ENCODE data around the gene COL4A4. TPM values are rescaled to one million over a fixed set of nuclear protein-coding genes. Genes with fewer than 3 reads are reported as not detected.

The COL4A4 gene
- total RNA-seq, 1 donor from 2014 or later = not detected

- intact Hi-C loops (cut with micrococcal nuclease) = no loop called here
- H3K4me1 Mint-ChIP-seq (ENCODE audit: low read depth) = no peaks in the 10 kb centered on the region
- no peaks in the 10 kb centered on the region for H3K36me3 Mint-ChIP-seq (ENCODE audit: low read depth)
- no peaks in the 10 kb centered on the region for H3K9me3 Mint-ChIP-seq
- no peak for DNase-seq (ENCODE audit: low spot score)
- H3K27me3 Mint-ChIP-seq (ENCODE audit: low read depth) = peaks cover 2% of the 10 kb centered on the region
- no peak overlapping the region for H3K27ac Mint-ChIP-seq
- H3K4me3 Mint-ChIP-seq (ENCODE audit: low read depth) = no peak overlapping the region
Observed at GRCh38 chr2:227030789-227031188, 133.2 kb downstream of the COL4A4 start.

- no peak for DNase-seq (ENCODE audit: low spot score)
- intact Hi-C loops (cut with micrococcal nuclease) = no loop called here
- Mint-ChIP-seq H3K4me3 (ENCODE audit: low read depth) (no peak overlapping the region), H3K36me3 (ENCODE audit: low read depth) (no peaks in the 10 kb centered on the region), H3K27me3 (ENCODE audit: low read depth) (no peaks in the 10 kb centered on the region), H3K4me1 (ENCODE audit: low read depth) (peaks cover 2% of the 10 kb centered on the region), H3K27ac (no peak overlapping the region), H3K9me3 (no peaks in the 10 kb centered on the region)
Observed at GRCh38 chr2:227029426-227030105, 134.4 kb downstream of the COL4A4 start.

GRCh38 chr2:227025510-227025909 is 138.5 kb downstream of the COL4A4 start:
- H3K4me1 Mint-ChIP-seq (ENCODE audit: low read depth) = peaks cover 2% of the 10 kb centered on the region
- no peaks in the 10 kb centered on the region for H3K27me3 Mint-ChIP-seq (ENCODE audit: low read depth)
- no peak overlapping the region for H3K27ac Mint-ChIP-seq
- DNase-seq (ENCODE audit: low spot score) = no peak
- no peaks in the 10 kb centered on the region for H3K36me3 Mint-ChIP-seq (ENCODE audit: low read depth)
- intact Hi-C loops (cut with micrococcal nuclease) = no loop called here
- H3K9me3 Mint-ChIP-seq = no peaks in the 10 kb centered on the region
- no peak overlapping the region for H3K4me3 Mint-ChIP-seq (ENCODE audit: low read depth)

- Mint-ChIP-seq H3K27me3 (ENCODE audit: low read depth) (no peaks in the 10 kb centered on the region), H3K9me3 (no peaks in the 10 kb centered on the region), H3K4me3 (ENCODE audit: low read depth) (no peak overlapping the region), H3K4me1 (ENCODE audit: low read depth) (peaks cover 2% of the 10 kb centered on the region), H3K27ac (no peak overlapping the region), H3K36me3 (ENCODE audit: low read depth) (no peaks in the 10 kb centered on the region)
- DNase-seq (ENCODE audit: low spot score) = no peak
- intact Hi-C loops (cut with micrococcal nuclease) = no loop called here
Observed at GRCh38 chr2:227022608-227023007, 141.4 kb downstream of the COL4A4 start.

- Mint-ChIP-seq H3K4me1 (ENCODE audit: low read depth) (peaks cover under 1% of the 10 kb centered on the region), H3K36me3 (ENCODE audit: low read depth) (no peaks in the 10 kb centered on the region)
- intact Hi-C loops (cut with micrococcal nuclease) = no loop called here
Observed at GRCh38 chr2:227020416-227020815, 143.6 kb downstream of the COL4A4 start.

GRCh38 chr2:227016894-227017293 is 147.1 kb downstream of the COL4A4 start:
- intact Hi-C loops (cut with micrococcal nuclease) = no loop called here
- Mint-ChIP-seq H3K36me3 (ENCODE audit: low read depth) (no peaks in the 10 kb centered on the region), H3K4me1 (ENCODE audit: low read depth) (no peaks in the 10 kb centered on the region), H3K27me3 (ENCODE audit: low read depth) (no peaks in the 10 kb centered on the region), H3K4me3 (ENCODE audit: low read depth) (no peak overlapping the region), H3K9me3 (no peaks in the 10 kb centered on the region), H3K27ac (no peak overlapping the region)
- DNase-seq (ENCODE audit: low spot score) = no peak

More at GRCh38 chr2:227020416-227020815, 143.6 kb downstream of the COL4A4 start:
- H3K9me3 Mint-ChIP-seq = no peaks in the 10 kb centered on the region
- no peaks in the 10 kb centered on the region for H3K27me3 Mint-ChIP-seq (ENCODE audit: low read depth)
- H3K27ac Mint-ChIP-seq = no peak overlapping the region
- no peak for DNase-seq (ENCODE audit: low spot score)
- H3K4me3 Mint-ChIP-seq (ENCODE audit: low read depth) = no peak overlapping the region

- no peak overlapping the region for H3K4me3 Mint-ChIP-seq (ENCODE audit: low read depth)
- H3K36me3 Mint-ChIP-seq (ENCODE audit: low read depth) = no peaks in the 10 kb centered on the region
- no peaks in the 10 kb centered on the region for H3K27me3 Mint-ChIP-seq (ENCODE audit: low read depth)
- no peak overlapping the region for H3K27ac Mint-ChIP-seq
- no peaks in the 10 kb centered on the region for H3K9me3 Mint-ChIP-seq
- DNase-seq (ENCODE audit: low spot score) = no peak
- no peaks in the 10 kb centered on the region for H3K4me1 Mint-ChIP-seq (ENCODE audit: low read depth)
- intact Hi-C loops (cut with micrococcal nuclease) = no loop called here
Observed at GRCh38 chr2:227013881-227014280, 150.1 kb downstream of the COL4A4 start.

GRCh38 chr2:227013330-227013729 is 150.7 kb downstream of the COL4A4 start:
- H3K36me3 Mint-ChIP-seq (ENCODE audit: low read depth) = no peaks in the 10 kb centered on the region
- H3K4me3 Mint-ChIP-seq (ENCODE audit: low read depth) = no peak overlapping the region
- no peak overlapping the region for H3K27ac Mint-ChIP-seq
- H3K27me3 Mint-ChIP-seq (ENCODE audit: low read depth) = no peaks in the 10 kb centered on the region
- DNase-seq (ENCODE audit: low spot score) = no peak
- no peaks in the 10 kb centered on the region for H3K4me1 Mint-ChIP-seq (ENCODE audit: low read depth)
- intact Hi-C loops (cut with micrococcal nuclease) = no loop called here
- no peaks in the 10 kb centered on the region for H3K9me3 Mint-ChIP-seq

- Mint-ChIP-seq H3K27me3 (ENCODE audit: low read depth) (no peaks in the 10 kb centered on the region), H3K4me1 (ENCODE audit: low read depth) (no peaks in the 10 kb centered on the region), H3K4me3 (ENCODE audit: low read depth) (no peak overlapping the region), H3K9me3 (no peaks in the 10 kb centered on the region), H3K27ac (no peak overlapping the region), H3K36me3 (ENCODE audit: low read depth) (no peaks in the 10 kb centered on the region)
- no peak for DNase-seq (ENCODE audit: low spot score)
- intact Hi-C loops (cut with micrococcal nuclease) = no loop called here
Observed at GRCh38 chr2:227010433-227010832, 153.6 kb downstream of the COL4A4 start.

GRCh38 chr2:227007940-227008339 is 156.1 kb downstream of the COL4A4 start:
- H3K4me3 Mint-ChIP-seq (ENCODE audit: low read depth) = no peak overlapping the region
- no peak for DNase-seq (ENCODE audit: low spot score)
- intact Hi-C loops (cut with micrococcal nuclease) = no loop called here
- H3K36me3 Mint-ChIP-seq (ENCODE audit: low read depth) = no peaks in the 10 kb centered on the region
- H3K27ac Mint-ChIP-seq = no peak overlapping the region
- H3K9me3 Mint-ChIP-seq = no peaks in the 10 kb centered on the region
- H3K27me3 Mint-ChIP-seq (ENCODE audit: low read depth) = peaks cover 2% of the 10 kb centered on the region
- no peaks in the 10 kb centered on the region for H3K4me1 Mint-ChIP-seq (ENCODE audit: low read depth)

GRCh38 chr2:227007148-227007547 is 156.9 kb downstream of the COL4A4 start:
- Mint-ChIP-seq H3K4me1 (ENCODE audit: low read depth) (no peaks in the 10 kb centered on the region), H3K4me3 (ENCODE audit: low read depth) (no peak overlapping the region), H3K27ac (no peak overlapping the region), H3K36me3 (ENCODE audit: low read depth) (no peaks in the 10 kb centered on the region), H3K9me3 (no peaks in the 10 kb centered on the region), H3K27me3 (ENCODE audit: low read depth) (peaks cover 2% of the 10 kb centered on the region)
- intact Hi-C loops (cut with micrococcal nuclease) = no loop called here
- no peak for DNase-seq (ENCODE audit: low spot score)

- intact Hi-C loops (cut with micrococcal nuclease) = no loop called here
- no peak for DNase-seq (ENCODE audit: low spot score)
Observed at GRCh38 chr2:227006189-227006897, 157.7 kb downstream of the COL4A4 start.

GRCh38 chr2:227004482-227004881 is 159.5 kb downstream of the COL4A4 start:
- H3K27me3 Mint-ChIP-seq (ENCODE audit: low read depth) = peaks cover 2% of the 10 kb centered on the region
- H3K36me3 Mint-ChIP-seq (ENCODE audit: low read depth) = peaks cover 12% of the 10 kb centered on the region
- H3K27ac Mint-ChIP-seq = no peak overlapping the region
- intact Hi-C loops (cut with micrococcal nuclease) = no loop called here
- no peaks in the 10 kb centered on the region for H3K9me3 Mint-ChIP-seq
- H3K4me3 Mint-ChIP-seq (ENCODE audit: low read depth) = no peak overlapping the region
- H3K4me1 Mint-ChIP-seq (ENCODE audit: low read depth) = no peaks in the 10 kb centered on the region
- DNase-seq (ENCODE audit: low spot score) = no peak

More at GRCh38 chr2:227006189-227006897, 157.7 kb downstream of the COL4A4 start:
- H3K36me3 Mint-ChIP-seq (ENCODE audit: low read depth) = no peaks in the 10 kb centered on the region
- peaks cover 2% of the 10 kb centered on the region for H3K27me3 Mint-ChIP-seq (ENCODE audit: low read depth)
- no peak overlapping the region for H3K4me3 Mint-ChIP-seq (ENCODE audit: low read depth)
- H3K27ac Mint-ChIP-seq = no peak overlapping the region
- no peaks in the 10 kb centered on the region for H3K9me3 Mint-ChIP-seq
- no peaks in the 10 kb centered on the region for H3K4me1 Mint-ChIP-seq (ENCODE audit: low read depth)

Data from activated T-helper 2 cell treated with anti-CD3 and anti-CD28 coated beads, Interferon-gamma antibody, Interleukin-2, Interleukin-4, amounts not matched to agents 10 μg/mL and 5 μg/mL and 100 μg/mL, durations not matched to agents 14 hours and 24 hours and 36 hours (primary cell).